CD4-positive, alpha-beta T cell treated with Interleukin-10 for 1 hour (primary cell): Measurements from ENCODE around the gene SPATA31C2.
"Not testable (repeated sequence)": the region's sequence is repeated elsewhere in the genome, so short reads cannot be mapped to it uniquely, and the experiment has no call there.

Source experiments
- DNase-seq: peaks from one replicate; pipeline ENCODE4 v3.0.0-alpha.2; 2020

SPATA31C2 gene

DNA sequence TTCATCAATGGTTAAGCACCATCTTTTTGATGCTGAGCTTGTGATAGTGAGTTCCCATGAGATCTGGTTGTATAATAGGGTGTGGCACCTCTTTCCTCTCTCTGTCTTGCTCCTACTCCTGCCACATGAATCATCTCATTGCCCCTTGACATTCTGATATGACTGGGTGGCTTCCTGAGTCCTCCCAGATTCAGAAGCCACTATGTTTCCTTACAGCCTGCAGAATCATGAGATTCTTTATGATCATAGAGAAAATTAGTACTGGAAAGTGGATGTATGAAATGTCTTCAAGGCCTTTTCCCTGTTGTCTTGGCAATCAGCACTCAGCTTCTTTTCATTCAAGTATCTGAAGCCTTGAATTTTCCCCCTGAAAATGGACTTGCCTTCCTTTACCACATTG lies 14.9 kb downstream of the SPATA31C2 start:
- DNase-seq = not testable (repeated sequence)

GRCh38 chr9:88118121-88118520 lies 20.2 kb downstream of the SPATA31C2 start:
- not testable (repeated sequence) for DNase-seq

DNA sequence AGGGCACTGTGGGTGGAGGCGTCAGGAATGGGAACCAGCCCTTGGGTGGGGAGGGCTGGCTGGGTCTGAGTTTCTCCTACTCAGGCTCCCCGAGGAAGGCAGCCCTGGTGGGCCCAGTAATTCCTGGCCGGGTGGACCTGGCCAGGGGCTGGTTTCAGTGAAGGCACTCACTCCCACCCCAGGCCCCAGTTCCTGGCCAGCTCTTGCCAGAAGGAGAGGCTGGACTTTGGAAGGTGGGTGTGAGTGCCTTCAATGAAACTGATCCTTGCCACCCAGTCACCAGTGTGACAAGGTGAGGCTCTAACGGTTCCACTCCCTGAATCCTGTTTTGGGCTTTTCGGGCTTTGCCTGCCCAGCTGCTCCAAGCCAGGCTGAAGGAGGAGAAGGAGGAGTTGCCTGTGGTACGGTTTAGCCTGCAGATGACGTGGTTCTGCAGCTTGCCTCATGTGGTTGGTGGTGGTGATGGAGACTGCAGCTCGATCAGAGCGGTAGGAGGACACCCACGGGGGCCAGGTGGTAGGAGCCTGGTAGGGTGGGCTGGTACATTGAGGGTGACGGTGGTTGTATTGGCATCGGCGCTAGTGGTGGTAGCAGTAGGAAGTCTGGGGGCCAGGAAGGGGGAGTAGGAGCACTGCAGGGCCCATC lies 23.2 kb downstream of the SPATA31C2 start:
- DNase-seq = not testable (repeated sequence)

DNA sequence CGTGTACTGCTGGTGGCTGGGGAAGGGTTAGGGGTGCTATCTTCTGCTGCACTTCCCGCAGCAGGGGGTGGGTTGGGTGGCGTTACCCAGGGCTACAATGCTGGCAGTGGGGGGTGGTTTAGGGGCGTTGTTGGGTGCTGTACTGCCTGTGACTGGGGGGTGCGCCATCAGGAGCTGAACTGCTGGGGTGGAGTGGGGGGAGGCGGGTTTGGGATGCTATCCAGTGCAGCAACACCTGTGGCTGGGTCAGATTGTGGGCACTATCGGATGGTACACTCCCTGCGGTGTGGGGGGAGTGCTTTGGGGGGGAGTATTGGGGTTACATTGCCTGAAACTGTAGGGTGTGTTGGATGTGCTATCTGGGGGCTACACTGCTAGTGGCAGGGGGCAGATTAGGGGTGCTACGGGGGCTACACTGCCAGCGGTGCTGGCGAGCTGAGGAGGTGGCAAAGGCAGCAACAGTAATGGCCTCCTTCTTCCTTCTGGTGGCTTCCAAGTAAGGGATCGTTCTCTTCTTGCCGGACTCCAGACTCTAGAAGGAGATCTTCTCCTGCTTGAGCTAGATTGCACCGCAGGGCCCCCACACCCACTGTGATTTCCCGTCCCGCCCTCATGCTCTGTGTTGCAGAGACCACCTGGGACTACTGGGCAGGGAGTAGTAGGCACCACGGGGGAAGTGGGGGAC lies 23.9 kb downstream of the SPATA31C2 start:
- not testable (repeated sequence) for DNase-seq

- DNase-seq = not testable (repeated sequence)
Measured at GRCh38 chr9:88113156-88114130, 24.8 kb downstream of the SPATA31C2 start.

DNA sequence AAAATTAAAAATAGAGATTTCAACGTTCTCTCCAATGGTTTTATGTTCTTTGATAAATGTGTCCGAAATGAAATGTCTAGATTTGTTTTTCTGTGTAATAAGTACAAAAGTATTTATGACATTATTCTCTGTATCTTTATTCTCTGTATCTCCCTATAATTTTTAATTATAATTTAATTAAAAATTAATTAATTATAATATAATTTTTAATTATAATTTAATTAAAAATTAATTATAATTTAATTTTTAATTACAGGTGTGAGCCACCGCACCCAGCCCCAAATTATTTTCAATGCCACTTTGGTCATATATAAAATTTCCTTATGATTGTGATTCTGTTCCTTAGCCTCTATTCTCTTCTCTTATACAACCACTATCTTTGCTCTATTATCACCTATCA lies 28.2 kb downstream of the SPATA31C2 start:
- no peak for DNase-seq

GRCh38 chr9:88108779-88109178 lies 29.5 kb downstream of the SPATA31C2 start:
- no peak for DNase-seq

DNA sequence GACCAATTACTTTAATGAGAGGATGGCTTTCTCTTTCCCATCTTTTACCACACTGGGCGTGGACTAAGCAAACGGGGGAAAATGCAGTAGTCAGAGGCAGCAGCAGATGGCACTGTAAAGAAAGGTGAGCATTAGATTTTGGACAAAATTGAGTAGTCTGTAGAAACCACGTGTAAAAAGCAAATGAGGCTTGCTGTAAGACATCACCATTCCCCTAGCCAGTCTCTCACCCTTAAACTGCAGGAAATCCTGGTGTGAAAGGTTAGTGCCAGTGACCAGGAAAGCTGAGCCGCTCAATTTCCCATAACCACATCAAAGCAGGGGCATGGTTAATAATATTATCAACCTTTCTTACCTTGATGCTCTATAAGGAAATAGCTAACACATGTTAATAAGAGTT lies 31.8 kb downstream of the SPATA31C2 start:
- DNase-seq = peak; percentile 13

- DNase-seq = no peak
Measured at GRCh38 chr9:88092797-88093331, 45.4 kb downstream of the SPATA31C2 start.

DNA sequence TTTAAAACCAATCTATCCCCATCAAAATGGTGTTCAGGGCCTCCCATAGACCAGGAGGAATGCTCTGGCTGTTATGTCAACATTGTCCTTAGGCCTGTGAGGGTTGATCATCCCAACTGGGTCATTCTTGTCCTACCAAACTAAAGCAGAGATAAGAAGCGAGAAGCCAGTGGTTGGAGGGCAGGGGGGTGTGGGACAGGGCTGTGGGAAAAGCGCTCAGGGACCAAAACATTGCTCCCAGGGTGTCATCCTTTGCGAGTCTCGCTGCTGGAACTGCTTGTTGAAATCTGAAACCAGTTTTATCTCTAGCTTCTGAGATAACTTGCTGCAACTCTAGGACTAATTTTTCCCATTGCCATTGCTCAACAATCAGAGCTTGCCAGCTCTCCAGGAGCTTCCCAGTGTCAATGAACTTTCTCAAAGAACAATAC lies 48.1 kb downstream of the SPATA31C2 start:
- DNase-seq = no peak

- DNase-seq = no peak
Measured at GRCh38 chr9:88087906-88088305, 50.4 kb downstream of the SPATA31C2 start.

GRCh38 chr9:88085476-88085875 lies 52.8 kb downstream of the SPATA31C2 start:
- DNase-seq = no peak

- DNase-seq = no peak
Measured at GRCh38 chr9:88084357-88085183, 53.7 kb downstream of the SPATA31C2 start.
